ENCODE measurements around the gene SNRPN.
"Not testable (repeated sequence)": the region's sequence is repeated elsewhere in the genome, so short reads cannot be mapped to it uniquely, and the experiment has no call there.

SNRPN gene

GRCh38 chr15:24971772-24972171 lies 17.0 kb downstream of the SNRPN start:
- DNase-seq = no peak

- DNase-seq = not testable (repeated sequence)
Measured at GRCh38 chr15:24972707-24973106, 17.9 kb downstream of the SNRPN start.

- no peak for DNase-seq
Measured at GRCh38 chr15:24976932-24977331, 22.1 kb downstream of the SNRPN start.

GRCh38 chr15:24977686-24978085 lies 22.9 kb downstream of the SNRPN start:
- no peak for DNase-seq

- no peak for DNase-seq
Measured at GRCh38 chr15:24985224-24985623, 30.4 kb downstream of the SNRPN start.

GRCh38 chr15:24986653-24987052 lies 31.9 kb downstream of the SNRPN start:
- no peak for DNase-seq

- DNase-seq = no peak
Measured at GRCh38 chr15:25019434-25019833, 64.6 kb downstream of the SNRPN start.

- no peak for DNase-seq
Measured at GRCh38 chr15:25022233-25022632, 67.4 kb downstream of the SNRPN start.

Measured in NCI-H524 (cell line).